SU-DHL-6 (cell line): ENCODE results near the gene S100B.

Experiments
- EZH2phosphoT487 ChIP-seq: fragments of 200-600 bp; sonication (generic), shearing (Covaris generic); conservative IDR thresholded peaks from 2 replicates; pipeline ENCODE4 v1.6.1; 2018; ENCODE audit warnings: mild to moderate bottlenecking, antibody characterized with exemption, low read length, moderate library complexity, mixed read lengths
- TF ChIP-seq, protein P1 (sequence below): fragments of 200-600 bp; sonication (generic); IDR thresholded peaks from one replicate; pipeline ENCODE4 v1.5.1; 2017; ENCODE audit warnings: antibody characterized with exemption, mild to moderate bottlenecking, low read length, moderate library complexity; ENCODE audit not compliant: insufficient read depth, poor library complexity, severe bottlenecking

DNA sequence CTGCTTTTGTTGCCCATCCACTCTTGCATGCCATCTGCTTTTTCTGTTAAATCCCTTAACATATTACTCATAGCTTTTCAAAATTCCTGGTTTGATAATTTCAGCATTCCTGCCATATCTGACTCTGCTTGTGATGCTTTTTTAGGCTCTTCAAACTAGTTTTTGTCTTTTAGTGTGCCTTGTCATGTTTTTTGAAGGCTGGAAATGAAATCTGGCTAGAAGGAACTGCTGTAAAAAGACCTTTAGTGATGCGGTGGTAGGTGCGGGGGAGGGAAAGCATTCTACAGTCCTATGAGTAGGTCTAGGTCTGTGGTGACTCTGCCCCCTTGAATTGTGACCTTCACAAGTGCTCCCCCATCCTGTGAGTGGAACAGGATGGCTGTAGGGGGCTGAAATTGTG lies 15.0 kb upstream of the S100B start:
- TF ChIP-seq, protein P1, sequence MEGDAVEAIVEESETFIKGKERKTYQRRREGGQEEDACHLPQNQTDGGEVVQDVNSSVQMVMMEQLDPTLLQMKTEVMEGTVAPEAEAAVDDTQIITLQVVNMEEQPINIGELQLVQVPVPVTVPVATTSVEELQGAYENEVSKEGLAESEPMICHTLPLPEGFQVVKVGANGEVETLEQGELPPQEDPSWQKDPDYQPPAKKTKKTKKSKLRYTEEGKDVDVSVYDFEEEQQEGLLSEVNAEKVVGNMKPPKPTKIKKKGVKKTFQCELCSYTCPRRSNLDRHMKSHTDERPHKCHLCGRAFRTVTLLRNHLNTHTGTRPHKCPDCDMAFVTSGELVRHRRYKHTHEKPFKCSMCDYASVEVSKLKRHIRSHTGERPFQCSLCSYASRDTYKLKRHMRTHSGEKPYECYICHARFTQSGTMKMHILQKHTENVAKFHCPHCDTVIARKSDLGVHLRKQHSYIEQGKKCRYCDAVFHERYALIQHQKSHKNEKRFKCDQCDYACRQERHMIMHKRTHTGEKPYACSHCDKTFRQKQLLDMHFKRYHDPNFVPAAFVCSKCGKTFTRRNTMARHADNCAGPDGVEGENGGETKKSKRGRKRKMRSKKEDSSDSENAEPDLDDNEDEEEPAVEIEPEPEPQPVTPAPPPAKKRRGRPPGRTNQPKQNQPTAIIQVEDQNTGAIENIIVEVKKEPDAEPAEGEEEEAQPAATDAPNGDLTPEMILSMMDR, result no peak
- no peak for TF ChIP-seq EZH2phosphoT487
